Neural progenitor cell (in vitro differentiated cells): ENCODE data around the gene CIAO3.
"Not testable (repeated sequence)": the region's sequence is repeated elsewhere in the genome, so short reads cannot be mapped to it uniquely, and the experiment has no call there.

ENCODE experiments used
- EZH2 ChIP-seq: fragments of 200-600 bp; sonication (generic); IDR thresholded peaks from 2 replicates; pipeline ENCODE4 v1.6.1; 2017; ENCODE audit warnings: antibody characterized with exemption, mild to moderate bottlenecking, moderate library complexity
- TF ChIP-seq, protein P1 (sequence below): fragments of 200-600 bp; sonication (generic); IDR thresholded peaks from 2 replicates; pipeline ENCODE4 v1.5.1; 2017; ENCODE audit warnings: antibody characterized with exemption, mild to moderate bottlenecking

DNA sequence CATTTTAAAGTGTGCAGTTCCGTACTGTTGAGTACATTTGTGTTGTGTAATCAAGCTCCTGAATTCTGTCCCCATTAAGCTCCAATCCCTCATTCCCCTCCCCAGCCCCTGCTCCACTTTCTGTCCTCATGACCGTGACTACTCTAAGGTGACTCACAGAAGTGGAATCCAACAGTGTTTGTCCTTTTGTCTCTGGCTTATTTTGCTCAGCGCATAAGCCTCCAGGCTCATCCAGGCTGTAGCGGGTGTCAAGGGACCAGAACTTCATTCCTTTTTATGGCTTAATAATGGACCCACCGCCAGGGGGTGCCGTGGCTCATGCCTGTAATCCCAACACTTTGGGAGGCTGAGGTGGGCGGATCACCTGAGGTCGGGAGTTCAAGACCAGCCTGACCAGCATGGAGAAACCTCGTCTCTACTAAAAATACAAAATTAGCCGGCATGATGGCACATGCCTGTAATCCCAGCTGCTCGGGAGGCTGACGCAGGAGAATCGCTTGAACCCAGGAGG is 28.0 kb downstream of the CIAO3 start:
- TF ChIP-seq, protein P1, sequence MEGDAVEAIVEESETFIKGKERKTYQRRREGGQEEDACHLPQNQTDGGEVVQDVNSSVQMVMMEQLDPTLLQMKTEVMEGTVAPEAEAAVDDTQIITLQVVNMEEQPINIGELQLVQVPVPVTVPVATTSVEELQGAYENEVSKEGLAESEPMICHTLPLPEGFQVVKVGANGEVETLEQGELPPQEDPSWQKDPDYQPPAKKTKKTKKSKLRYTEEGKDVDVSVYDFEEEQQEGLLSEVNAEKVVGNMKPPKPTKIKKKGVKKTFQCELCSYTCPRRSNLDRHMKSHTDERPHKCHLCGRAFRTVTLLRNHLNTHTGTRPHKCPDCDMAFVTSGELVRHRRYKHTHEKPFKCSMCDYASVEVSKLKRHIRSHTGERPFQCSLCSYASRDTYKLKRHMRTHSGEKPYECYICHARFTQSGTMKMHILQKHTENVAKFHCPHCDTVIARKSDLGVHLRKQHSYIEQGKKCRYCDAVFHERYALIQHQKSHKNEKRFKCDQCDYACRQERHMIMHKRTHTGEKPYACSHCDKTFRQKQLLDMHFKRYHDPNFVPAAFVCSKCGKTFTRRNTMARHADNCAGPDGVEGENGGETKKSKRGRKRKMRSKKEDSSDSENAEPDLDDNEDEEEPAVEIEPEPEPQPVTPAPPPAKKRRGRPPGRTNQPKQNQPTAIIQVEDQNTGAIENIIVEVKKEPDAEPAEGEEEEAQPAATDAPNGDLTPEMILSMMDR = peak; percentile 61
- not testable (repeated sequence) for TF ChIP-seq EZH2
